DMS153 treated with DMSO at 0.1 percent for 48 hours (cell line): ENCODE data around the gene HOXC11.

Experiments used
- DNase-seq: peaks from one replicate; lab custom pipeline; 2025; ENCODE audit not compliant: unreplicated experiment; lab: John Stamatoyannopoulos, UW

Gene HOXC11

GRCh38 chr12:54019091-54019811 lies 46.3 kb downstream of the HOXC11 start:
- DNase-seq, result no peak

GRCh38 chr12:54019924-54020590 lies 47.1 kb downstream of the HOXC11 start:
- DNase-seq, result no peak

- no peak for DNase-seq
Measured at GRCh38 chr12:54020591-54021405, 47.9 kb downstream of the HOXC11 start.

- no peak for DNase-seq
Measured at GRCh38 chr12:54021432-54022013, 48.6 kb downstream of the HOXC11 start.

- no peak for DNase-seq
Measured at GRCh38 chr12:54022960-54023884, 50.3 kb downstream of the HOXC11 start.

GRCh38 chr12:54024127-54024526 lies 51.2 kb downstream of the HOXC11 start:
- DNase-seq, result no peak

GRCh38 chr12:54024581-54025305 lies 51.8 kb downstream of the HOXC11 start:
- no peak for DNase-seq

- DNase-seq, result no peak
Measured at GRCh38 chr12:54025499-54026405, 52.8 kb downstream of the HOXC11 start.

GRCh38 chr12:54026640-54027441 lies 53.9 kb downstream of the HOXC11 start:
- no peak for DNase-seq
